ENCODE data around the gene FAM227B. TPM values are rescaled to one million over a fixed set of nuclear protein-coding genes. Genes with fewer than 3 reads are reported as not detected.

FAM227B gene
- total RNA-seq, 1 experiment from 2014 or later = 2.6 TPM

DNA sequence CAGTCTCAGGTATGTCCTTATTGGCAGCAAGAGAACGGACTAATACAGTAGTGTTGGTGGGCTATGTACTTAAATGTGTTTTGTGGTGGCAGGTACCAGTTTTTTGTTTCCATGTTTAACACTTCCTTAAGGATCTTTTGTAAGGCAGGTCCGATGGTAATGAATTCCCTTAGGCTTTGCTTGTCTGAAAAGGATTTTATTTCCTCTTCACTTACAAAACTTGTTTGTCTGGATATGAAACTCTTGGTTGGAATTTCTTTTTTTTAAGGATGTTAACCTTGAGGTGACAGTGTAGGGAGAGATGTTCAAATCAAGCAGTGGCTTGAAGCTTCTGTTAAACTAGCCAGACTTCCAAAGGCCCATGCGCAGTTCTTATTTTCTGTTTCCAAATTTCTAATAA, 319.8 kb downstream of the FAM227B start:
- no peak for DNase-seq (ENCODE audit: low read depth, low spot score)
- in situ Hi-C loops (cut with HindIII; ENCODE audit: low pct_unique_long_range_greater_than_20kb, low sequenced_read_pairs) = no loop called here

- DNase-seq (ENCODE audit: low read depth, low spot score) = no peak
- in situ Hi-C loops (cut with HindIII; ENCODE audit: low pct_unique_long_range_greater_than_20kb, low sequenced_read_pairs) = no loop called here
Observed at GRCh38 chr15:49297584-49297983, 323.0 kb downstream of the FAM227B start.

DNA sequence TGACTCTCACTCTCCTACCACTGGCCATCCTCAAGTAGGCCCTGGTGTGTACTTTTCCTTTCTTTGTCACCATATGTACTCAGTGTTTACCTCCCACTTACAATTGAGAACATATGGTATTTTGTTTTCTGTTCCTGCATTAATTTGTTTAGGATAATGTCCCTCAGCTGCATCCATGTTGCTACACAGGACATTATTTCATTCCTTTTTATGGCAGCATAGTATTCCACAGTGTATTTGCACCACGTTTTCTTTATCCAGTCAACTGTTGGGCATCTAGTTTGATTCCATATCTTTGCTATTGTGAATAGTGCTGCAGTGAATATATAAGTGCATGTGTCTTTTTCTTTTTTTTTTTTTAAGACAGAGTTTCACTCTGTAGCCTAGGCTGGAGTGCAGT, 324.4 kb downstream of the FAM227B start:
- no peak for DNase-seq (ENCODE audit: low read depth, low spot score)
- in situ Hi-C loops (cut with HindIII; ENCODE audit: low pct_unique_long_range_greater_than_20kb, low sequenced_read_pairs) = no loop called here

DNA sequence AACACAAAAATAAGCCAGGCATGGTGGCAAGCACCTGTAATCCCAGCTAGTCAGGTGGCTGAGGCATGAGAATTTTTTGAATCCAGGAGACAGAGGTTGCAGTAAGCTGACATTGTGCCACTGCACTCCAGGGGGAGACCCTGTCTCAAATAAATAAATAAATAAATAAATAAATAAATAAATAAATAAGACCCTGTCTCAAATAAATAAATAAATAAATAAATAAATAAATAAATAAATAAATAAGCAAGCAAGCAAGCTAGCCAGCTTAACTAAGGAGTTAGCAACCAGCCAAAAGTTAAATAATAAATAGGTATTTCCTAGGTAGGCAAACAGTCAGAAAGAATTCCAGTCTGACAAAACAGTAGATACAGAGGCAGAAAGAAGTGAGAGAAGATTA, 326.7 kb downstream of the FAM227B start:
- DNase-seq (ENCODE audit: low read depth, low spot score) = no peak
- in situ Hi-C loops (cut with HindIII; ENCODE audit: low pct_unique_long_range_greater_than_20kb, low sequenced_read_pairs) = no loop called here

GRCh38 chr15:49290191-49290590, 330.4 kb downstream of the FAM227B start:
- no peak for DNase-seq (ENCODE audit: low read depth, low spot score)
- in situ Hi-C loops (cut with HindIII; ENCODE audit: low pct_unique_long_range_greater_than_20kb, low sequenced_read_pairs) = no loop called here

DNA sequence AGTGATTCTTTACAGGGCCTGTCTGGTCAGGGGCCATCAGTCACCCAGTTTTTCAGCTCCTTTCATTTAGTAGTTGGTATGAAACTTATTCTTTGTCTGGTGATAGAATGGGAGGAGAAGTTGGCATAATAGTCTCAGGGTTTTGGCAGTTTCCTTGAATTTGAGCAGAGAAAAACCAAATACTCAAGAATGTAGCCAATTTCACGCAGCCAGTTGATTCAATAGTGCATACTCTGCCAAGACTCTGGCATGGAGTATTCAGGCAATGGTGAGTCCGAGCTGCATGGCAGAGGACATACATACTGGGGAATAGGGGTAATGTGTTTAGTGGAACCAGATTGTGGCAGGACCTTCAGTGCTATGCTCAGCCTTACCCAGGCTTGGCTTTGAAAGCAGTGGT, 332.2 kb downstream of the FAM227B start:
- DNase-seq (ENCODE audit: low read depth, low spot score) = no peak
- in situ Hi-C loops (cut with HindIII; ENCODE audit: low pct_unique_long_range_greater_than_20kb, low sequenced_read_pairs) = no loop called here

DNA sequence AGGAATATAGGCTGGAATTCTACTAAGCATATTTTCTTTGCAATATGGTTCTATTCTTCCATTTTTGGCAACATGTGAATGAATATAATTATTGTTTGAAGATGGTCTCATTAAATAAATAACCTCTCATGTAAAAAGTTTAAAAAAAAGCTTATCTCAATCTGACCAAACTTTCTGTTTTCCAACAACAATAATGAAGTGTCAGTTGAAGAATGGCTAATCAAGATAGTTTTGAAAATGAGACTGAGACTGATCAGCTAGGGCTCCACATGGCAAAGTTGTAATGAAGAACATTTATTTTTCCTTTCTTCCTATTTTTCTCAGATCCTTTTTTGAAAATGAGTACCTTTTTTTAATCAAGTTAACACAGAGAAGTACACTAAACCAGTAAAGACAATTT, 333.1 kb downstream of the FAM227B start:
- DNase-seq (ENCODE audit: low read depth, low spot score) = no peak
- in situ Hi-C loops (cut with HindIII; ENCODE audit: low pct_unique_long_range_greater_than_20kb, low sequenced_read_pairs) = no loop called here

DNA sequence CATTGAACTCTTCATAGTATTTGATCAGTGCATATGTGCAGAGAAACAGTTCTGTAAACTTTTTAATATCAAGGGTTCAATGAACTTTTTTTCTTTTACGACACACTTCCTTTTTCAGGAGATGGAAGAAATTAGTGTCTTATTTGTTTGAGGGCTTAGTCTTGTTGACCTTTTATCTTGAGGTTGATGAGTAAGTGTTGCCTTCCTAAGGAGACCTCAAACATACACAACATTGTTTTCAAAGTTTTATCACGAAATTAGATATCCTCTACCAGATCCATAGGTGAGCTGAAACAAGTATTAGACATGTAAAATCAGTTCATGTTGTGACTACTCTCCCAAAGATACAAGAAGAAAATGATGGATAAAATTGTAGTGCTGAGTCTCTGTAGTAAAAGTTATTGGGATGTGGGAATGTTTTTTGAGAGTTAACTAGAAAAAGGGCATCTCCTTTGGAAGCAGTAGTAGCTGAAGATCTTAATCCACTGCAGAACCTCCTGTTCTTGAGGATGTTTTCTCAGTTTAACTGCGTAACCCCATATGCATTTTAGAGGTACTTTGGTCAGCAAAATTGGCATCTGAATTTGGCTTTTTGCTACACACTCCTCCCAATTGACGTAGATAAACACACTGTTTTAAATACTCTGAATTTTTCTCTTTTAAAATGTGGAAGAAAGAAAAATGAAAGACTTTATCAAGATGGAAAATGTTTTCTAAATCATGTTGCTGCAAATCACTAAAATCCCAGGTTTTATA, 333.8 kb downstream of the FAM227B start:
- in situ Hi-C loops (cut with HindIII; ENCODE audit: low pct_unique_long_range_greater_than_20kb, low sequenced_read_pairs) = no loop called here
- peak; percentile 34 for DNase-seq (ENCODE audit: low read depth, low spot score)

DNA sequence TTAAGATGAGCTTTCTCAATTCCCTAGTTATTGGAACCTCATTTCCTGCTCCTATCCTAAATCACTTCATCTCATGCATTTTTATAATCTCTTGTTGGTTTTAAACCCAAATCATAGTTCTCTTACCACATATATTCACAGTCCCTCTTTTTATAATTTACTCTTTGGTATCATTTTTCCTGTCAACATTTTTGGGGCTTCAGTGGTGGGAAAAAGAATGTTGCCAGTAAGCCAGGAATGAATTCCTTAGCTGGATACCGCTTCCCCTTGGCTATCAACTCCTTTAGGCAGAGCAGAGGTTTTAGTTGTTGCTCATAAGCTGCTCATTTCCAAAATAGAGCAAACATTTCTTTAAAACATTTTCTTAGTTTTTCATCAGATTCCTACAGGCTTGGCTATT, 338.3 kb downstream of the FAM227B start:
- DNase-seq (ENCODE audit: low read depth, low spot score) = no peak
- in situ Hi-C loops (cut with HindIII; ENCODE audit: low pct_unique_long_range_greater_than_20kb, low sequenced_read_pairs) = no loop called here

- in situ Hi-C loops (cut with HindIII; ENCODE audit: low pct_unique_long_range_greater_than_20kb, low sequenced_read_pairs) = no loop called here
- DNase-seq (ENCODE audit: low read depth, low spot score) = peak; percentile 11
Observed at GRCh38 chr15:49279521-49280456, 340.8 kb downstream of the FAM227B start.

DNA sequence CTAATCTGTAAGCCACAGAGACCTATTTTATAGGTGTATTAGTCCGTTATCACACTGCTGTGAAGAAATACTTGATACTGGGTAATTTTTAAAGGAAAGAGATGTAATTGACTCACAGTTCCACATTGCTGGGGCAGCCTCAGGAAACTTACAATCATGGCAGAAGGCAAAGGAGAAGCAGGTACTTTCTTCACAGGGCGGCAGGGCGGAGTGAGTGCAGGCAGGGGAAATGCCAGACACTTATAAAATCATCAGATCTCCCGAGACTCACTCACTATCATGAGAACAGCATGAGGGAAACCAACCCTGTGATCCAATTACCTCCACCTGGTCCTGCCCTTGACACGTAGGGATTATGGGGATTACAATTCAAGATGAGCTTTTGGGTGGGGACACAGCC, 341.9 kb downstream of the FAM227B start:
- in situ Hi-C loops (cut with HindIII; ENCODE audit: low pct_unique_long_range_greater_than_20kb, low sequenced_read_pairs) = no loop called here

More for the DNA sequence above, 341.9 kb downstream of the FAM227B start:
- no peak for DNase-seq (ENCODE audit: low read depth, low spot score)

Other genes with a start within 250 kb of the FAM227B start
- 20.3 TPM in 2 replicates for gene FGF7, start 197.6 kb downstream of the FAM227B start, total RNA-seq (2014; rRNA removed; shearing (Covaris generic))
- 20.5 and 29.6 TPM in 2 replicates for gene DTWD1, start 230 bp upstream of the FAM227B start, total RNA-seq (2014; rRNA removed; shearing (Covaris generic))